ENCODE measurements around the gene ELMO3. TPM values are rescaled to one million over a fixed set of nuclear protein-coding genes. Genes with fewer than 3 reads are reported as not detected.

Gene ELMO3
- total RNA-seq, 4 donors from 2014 or later = 25.6 to 119 (median 82.2) TPM

DNA sequence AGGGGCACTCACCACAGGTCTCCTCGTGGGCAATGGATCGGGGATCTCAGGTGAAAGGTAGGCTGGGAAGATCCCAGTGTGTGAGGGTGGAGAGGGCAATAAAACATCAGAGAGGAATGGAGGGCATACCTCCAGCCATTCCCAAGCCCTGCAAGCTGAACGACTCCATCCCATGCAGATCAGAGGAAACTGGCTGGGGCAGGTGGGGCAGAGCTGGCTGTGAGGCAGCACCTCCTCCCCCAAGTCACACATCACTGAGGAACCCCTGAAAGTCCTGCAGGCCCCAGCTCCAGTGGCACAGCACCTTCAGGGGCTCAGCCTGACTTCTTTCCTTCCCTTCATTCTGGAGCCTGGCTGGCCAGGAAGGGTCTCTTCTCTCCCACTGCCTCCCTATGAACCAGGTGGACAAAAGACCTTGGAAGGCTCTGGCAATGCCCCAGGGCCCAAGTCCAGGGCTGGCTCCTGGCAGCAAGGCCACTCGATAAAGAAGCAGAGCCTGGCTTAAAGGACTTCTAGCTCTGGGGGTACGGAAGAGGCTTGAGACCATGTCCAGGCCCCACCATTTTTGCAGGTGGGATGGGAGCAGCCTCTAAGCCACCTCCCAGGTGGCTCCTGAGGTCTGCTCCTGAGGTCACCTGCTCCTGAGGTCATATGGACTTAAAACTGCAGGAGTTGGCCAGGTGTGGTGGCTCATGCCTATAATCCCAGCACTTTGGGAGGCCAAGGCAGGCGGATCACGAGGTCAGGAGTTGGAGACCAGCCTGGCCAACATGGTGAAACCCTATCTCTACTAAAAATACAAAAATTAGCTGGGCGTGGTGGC is 14.5 kb downstream of the ELMO3 start:
- DNase-seq = no peak
- Histone ChIP-seq H3K27ac (peak overlapping the region in 1 of 4 donors; percentile 7), H3K27me3 (no peaks in the 10 kb centered on the region)

DNA sequence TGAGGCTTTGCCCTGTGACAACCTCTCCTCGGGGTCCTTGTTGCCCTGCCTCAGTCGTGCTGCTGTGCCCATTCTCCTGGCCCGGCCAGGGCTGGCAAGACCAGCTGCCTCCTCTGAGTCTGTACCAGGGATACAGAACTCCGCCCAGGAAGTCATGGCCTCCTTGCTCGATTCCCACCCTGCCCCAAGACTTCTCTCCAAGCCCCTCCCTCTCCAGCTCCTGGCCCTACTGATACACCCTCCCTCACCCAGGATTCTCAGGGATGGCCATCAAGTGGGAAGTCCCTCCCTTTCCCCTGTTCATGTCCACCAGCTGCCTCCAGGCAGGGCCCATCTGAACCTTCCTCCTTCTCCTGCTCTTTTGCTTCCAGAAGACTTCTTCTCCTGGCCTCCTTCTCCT is 16.8 kb downstream of the ELMO3 start:
- H3K4me3 ChIP-seq = no peak overlapping the region
- TF ChIP-seq POLR2A (IDR thresholded peaks at IDR 0.05) = no peak
- TF ChIP-seq, protein P1, sequence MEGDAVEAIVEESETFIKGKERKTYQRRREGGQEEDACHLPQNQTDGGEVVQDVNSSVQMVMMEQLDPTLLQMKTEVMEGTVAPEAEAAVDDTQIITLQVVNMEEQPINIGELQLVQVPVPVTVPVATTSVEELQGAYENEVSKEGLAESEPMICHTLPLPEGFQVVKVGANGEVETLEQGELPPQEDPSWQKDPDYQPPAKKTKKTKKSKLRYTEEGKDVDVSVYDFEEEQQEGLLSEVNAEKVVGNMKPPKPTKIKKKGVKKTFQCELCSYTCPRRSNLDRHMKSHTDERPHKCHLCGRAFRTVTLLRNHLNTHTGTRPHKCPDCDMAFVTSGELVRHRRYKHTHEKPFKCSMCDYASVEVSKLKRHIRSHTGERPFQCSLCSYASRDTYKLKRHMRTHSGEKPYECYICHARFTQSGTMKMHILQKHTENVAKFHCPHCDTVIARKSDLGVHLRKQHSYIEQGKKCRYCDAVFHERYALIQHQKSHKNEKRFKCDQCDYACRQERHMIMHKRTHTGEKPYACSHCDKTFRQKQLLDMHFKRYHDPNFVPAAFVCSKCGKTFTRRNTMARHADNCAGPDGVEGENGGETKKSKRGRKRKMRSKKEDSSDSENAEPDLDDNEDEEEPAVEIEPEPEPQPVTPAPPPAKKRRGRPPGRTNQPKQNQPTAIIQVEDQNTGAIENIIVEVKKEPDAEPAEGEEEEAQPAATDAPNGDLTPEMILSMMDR (IDR thresholded peaks at IDR 0.05) = no peak
- peaks cover 0 to 9% (median 0%) of the 10 kb centered on the region in 4 donors for H3K4me1 ChIP-seq
- H3K27ac ChIP-seq = no peak overlapping the region
- no peaks in the 10 kb centered on the region for H3K36me3 ChIP-seq
- no peaks in the 10 kb centered on the region for H3K9me3 ChIP-seq
- no peaks in the 10 kb centered on the region for H3K27me3 ChIP-seq
- no peak for DNase-seq

More for the DNA sequence above, 14.5 kb downstream of the ELMO3 start:
- Histone ChIP-seq H3K36me3 (no peaks in the 10 kb centered on the region), H3K4me1 (peaks cover 0 to 9% (median 0%) of the 10 kb centered on the region in 4 donors), H3K9me3 (no peaks in the 10 kb centered on the region), H3K4me3 (no peak overlapping the region)
- no peak for TF ChIP-seq POLR2A (IDR thresholded peaks at IDR 0.05)
- TF ChIP-seq, protein P1 (IDR thresholded peaks at IDR 0.05) = no peak

DNA sequence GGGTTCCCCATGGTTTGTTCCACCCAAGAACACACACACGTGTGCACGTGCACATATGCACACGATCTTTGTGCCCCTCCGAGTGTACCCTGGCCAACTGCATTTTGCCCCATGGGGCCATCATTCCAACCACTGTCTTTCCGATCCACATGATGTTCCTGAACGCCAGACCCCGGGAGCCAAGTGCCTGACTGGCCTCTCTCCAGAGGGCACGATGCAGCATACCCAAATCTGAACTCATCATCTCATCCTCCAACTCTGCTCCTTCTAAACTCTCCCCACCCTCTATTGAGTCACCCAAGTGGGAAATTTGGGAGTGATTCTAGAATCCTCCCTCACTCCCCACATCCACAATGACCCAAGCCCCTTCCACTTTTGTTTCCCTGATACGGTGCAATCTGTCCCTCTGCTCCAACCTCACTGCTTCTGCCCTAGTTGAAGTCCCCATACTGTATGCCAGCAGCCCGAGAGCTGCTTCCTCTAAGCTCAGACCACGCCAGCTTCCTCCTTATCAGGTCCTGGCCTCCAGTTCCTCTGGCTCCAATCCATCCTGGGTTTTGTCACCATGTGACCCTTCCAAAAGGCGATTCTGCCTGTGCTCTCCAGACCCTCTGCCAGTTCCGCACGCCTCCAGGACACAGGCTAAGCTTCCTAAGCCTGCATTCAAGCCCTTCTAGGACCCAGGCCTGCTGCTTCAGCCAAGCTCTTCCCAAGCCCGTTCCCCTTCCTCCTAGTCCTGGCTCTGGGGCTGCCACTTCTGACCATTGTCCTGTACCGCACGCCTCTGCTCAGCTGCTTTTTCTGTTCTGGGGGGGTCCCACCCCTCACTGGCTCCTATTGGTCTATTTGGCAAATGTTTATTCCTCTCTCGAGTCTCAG is 17.9 kb downstream of the ELMO3 start:
- Histone ChIP-seq H3K4me3 (no peak overlapping the region), H3K27ac (no peak overlapping the region), H3K9me3 (no peaks in the 10 kb centered on the region), H3K4me1 (peaks cover 0 to 9% (median 0%) of the 10 kb centered on the region in 4 donors), H3K36me3 (no peaks in the 10 kb centered on the region), H3K27me3 (no peaks in the 10 kb centered on the region)
- TF ChIP-seq POLR2A (IDR thresholded peaks at IDR 0.05) = no peak
- TF ChIP-seq, protein P1 (IDR thresholded peaks at IDR 0.05) = no peak
- DNase-seq = no peak

DNA sequence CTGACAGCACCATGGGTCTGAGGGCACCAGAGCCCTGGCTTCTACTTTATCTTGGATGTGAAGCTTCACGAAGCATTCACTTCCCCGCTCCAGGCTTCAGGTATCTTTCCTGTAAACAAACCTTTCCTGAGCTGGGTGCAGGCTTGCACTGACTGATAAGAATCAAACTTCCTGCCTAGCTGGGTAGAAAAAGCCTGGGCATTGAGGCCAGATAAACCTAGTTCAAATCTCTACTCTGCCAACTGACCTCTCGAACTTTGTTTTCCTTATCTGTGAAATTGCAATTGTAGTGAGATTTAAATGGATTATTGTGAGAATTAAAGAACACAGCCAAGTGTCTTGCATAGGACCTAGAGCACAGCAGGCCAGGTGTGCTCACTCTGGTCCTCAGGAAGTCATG is 25.1 kb downstream of the ELMO3 start:
- Histone ChIP-seq H3K9me3 (no peaks in the 10 kb centered on the region), H3K4me3 (no peak overlapping the region), H3K27ac (peak overlapping the region in 2 of 4 donors; percentile 3 to 14), H3K27me3 (no peaks in the 10 kb centered on the region), H3K36me3 (peaks cover 0 to 10% (median 0%) of the 10 kb centered on the region in 3 donors), H3K4me1 (peaks cover 0 to 23% (median 7%) of the 10 kb centered on the region in 4 donors)
- no peak for TF ChIP-seq POLR2A (IDR thresholded peaks at IDR 0.05)
- TF ChIP-seq, protein P1 (IDR thresholded peaks at IDR 0.05) = no peak
- no peak for DNase-seq

DNA sequence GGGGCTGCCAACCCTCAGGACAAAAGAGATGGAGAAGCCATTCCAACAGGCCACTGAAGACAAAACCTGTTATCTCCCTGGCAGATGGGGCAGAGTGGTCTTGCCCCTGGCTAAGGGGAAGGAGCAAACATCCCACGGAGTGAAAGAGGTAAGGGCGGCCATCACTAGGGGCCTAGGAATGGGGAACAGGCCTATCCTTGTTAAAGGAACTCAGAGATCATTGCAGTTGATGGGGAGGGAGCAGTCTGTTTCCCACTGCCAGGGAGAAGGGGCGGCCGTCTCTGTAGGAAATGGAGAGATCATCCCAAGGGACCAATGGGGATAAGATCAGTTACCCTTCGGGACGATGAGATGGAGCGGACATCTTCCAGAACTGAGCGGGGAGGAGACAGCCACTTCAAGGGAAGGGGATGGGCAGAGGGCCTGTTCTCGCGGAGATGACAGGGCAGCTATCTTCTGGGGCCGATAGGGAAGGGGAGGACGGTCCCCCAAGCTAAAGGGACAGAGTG is 27.4 kb downstream of the ELMO3 start:
- Histone ChIP-seq H3K4me1 (peaks cover 0 to 23% (median 7%) of the 10 kb centered on the region in 4 donors), H3K4me3 (peak overlapping the region; percentile 65 to 96 (median 90)), H3K27ac (peak overlapping the region; percentile 75 to 85 (median 83)), H3K27me3 (no peaks in the 10 kb centered on the region), H3K36me3 (peaks cover 0 to 34% (median 0%) of the 10 kb centered on the region in 3 donors), H3K9me3 (no peaks in the 10 kb centered on the region)
- DNase-seq = no peak
- TF ChIP-seq POLR2A (IDR thresholded peaks at IDR 0.05) = no peak
